Endothelial cell (in vitro differentiated cells): ENCODE measurements around the gene B4GALT2. TPM values are rescaled to one million over a fixed set of nuclear protein-coding genes. Genes with fewer than 3 reads are reported as not detected.

Experiments used
- DNase-seq: peaks from one replicate; pipeline ENCODE4 v3.0.0; 2021; ENCODE audit warnings: low spot score
- H3K27ac Mint-ChIP-seq: one replicate; pipeline ENCODE4 v1.8.0; 2021; ENCODE audit warnings: mixed read lengths, inconsistent platforms; ENCODE audit not compliant: unreplicated experiment
- H3K27me3 Mint-ChIP-seq: one replicate; pipeline ENCODE4 v1.8.0; 2021; ENCODE audit warnings: mild to moderate bottlenecking, moderate library complexity, mixed read lengths, inconsistent platforms; ENCODE audit not compliant: unreplicated experiment
- H3K36me3 Mint-ChIP-seq: one replicate; pipeline ENCODE4 v1.8.0; 2021; ENCODE audit warnings: mild to moderate bottlenecking, low read depth, mixed read lengths, inconsistent platforms; ENCODE audit not compliant: unreplicated experiment
- H3K4me1 Mint-ChIP-seq: one replicate; pipeline ENCODE4 v1.8.0; 2021; ENCODE audit warnings: mild to moderate bottlenecking, mixed read lengths, inconsistent platforms; ENCODE audit not compliant: unreplicated experiment
- H3K4me3 Mint-ChIP-seq: one replicate; pipeline ENCODE4 v1.8.0; 2021; ENCODE audit warnings: mild to moderate bottlenecking, mixed read lengths, inconsistent platforms; ENCODE audit not compliant: unreplicated experiment
- H3K9me3 Mint-ChIP-seq: one replicate; pipeline ENCODE4 v1.8.0; 2021; ENCODE audit warnings: mixed read lengths, inconsistent platforms; ENCODE audit not compliant: unreplicated experiment
- total RNA-seq: library from RNA; stranded (reverse); fragmentation: NEBNext Ultra II Directional; extraction: Animal tissue kit (Norgen Biotek cat#: 25700); gene quantifications from one replicate; pipeline ENCODE4 v1.2.1, GENCODE V29; 2021; ENCODE audit not compliant: unreplicated experiment
- TF ChIP-seq, protein P1 (sequence below): fragments of 200-600 bp; sonication (generic); IDR thresholded peaks from one replicate; pipeline ENCODE4 v1.5.0; 2021; ENCODE audit warnings: antibody characterized with exemption; ENCODE audit not compliant: unreplicated experiment

Gene B4GALT2
- total RNA-seq, 1 donor from 2014 or later, result 35.4 TPM

DNA sequence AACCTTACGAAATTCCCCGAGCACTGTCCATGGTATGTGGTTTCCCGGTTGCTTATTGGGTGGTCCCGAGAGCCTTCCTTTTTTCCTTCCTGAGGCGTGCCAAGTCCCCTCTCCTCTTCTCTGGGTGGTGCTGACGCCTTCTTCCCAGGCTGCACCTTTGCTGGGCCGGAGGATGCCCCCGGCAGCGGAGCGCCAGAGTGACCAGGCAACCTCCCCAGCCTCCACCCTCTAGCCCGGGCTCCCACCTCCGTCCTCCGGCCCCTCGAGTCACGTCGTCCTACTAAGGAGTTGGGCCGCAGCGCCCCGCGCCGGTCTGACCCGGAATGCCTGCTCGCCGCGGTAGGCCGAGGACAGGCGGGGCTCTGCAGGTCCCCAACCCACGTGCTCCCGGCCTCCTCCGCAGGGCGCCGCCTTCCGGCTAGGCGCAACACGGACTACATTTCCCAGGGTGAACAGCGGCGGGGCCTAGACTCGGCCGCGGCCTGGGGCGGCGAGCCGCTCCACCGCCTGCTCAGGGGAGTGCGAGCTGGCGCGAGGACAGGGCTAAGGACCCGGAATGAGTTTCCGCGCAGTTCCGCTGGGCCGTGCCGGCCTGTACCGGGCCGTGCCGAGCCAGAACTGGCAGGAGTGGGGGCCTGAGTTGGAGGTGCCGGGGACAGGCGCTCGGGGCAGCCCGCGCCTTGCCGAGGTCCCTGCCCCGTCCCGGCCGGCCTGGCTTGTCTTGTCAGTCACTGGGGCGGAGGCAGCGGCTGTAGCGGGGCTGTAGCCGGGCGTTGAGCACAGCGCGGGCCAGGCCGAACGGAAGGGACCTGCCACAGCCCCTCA is 32.6 kb upstream of the B4GALT2 start, which contains the start of gene IPO13:
Gene IPO13, plus strand, starts transcription at position 715 of the 825 bp plus-strand sequence. CDS start 651 bp downstream, outside the sequence.
- peaks cover 7% of the 10 kb centered on the region for H3K27me3 Mint-ChIP-seq
- H3K36me3 Mint-ChIP-seq, result peaks cover 5% of the 10 kb centered on the region
- H3K4me3 Mint-ChIP-seq, result peak within 1 kb of the TSS; percentile 94

DNA sequence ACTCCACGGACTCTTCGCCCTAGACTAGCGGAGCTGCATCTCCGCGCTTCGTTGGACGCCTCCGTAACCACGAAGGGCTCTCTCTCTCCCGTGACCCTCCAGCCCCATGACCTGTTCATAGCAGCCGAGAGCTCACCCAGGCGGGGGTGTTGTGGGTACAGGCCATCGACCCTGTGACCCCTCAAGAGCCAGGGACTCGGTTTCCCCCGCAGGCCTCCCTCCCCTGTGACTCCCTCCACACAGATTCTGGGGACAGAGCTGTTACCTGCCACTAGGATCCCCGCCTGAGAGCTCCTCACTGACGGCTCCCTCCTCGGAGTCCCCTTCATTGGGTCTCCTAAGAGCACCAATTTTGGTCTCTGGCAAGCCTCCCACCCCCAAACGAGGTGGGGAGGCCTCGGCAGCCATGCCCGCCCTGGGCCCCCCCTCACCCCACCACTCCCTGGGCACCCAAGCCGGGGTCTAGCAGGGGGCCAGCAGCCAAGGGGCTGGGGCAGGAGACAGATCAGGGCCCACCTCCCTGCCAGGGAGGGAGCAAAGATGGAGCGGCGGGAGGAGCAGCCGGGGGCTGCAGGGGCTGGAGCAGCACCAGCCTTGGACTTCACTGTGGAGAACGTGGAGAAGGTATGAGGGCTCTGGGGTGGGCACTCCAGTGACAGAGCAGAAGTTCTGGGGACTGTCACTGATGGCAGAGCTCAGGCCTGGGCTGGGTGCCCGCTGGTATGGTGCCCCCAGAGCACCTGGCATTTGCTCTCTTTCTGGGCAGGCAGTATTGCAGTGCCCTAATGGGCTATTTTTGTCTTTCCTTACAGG is 31.7 kb upstream of the B4GALT2 start:
- Mint-ChIP-seq H3K4me3 (peak overlapping the region; percentile 94), H3K4me1 (peaks cover 12% of the 10 kb centered on the region), H3K9me3 (no peaks in the 10 kb centered on the region), H3K27me3 (peaks cover 7% of the 10 kb centered on the region), H3K27ac (peak overlapping the region; percentile 72), H3K36me3 (peaks cover 5% of the 10 kb centered on the region)
- no peak for DNase-seq
- TF ChIP-seq, protein P1, sequence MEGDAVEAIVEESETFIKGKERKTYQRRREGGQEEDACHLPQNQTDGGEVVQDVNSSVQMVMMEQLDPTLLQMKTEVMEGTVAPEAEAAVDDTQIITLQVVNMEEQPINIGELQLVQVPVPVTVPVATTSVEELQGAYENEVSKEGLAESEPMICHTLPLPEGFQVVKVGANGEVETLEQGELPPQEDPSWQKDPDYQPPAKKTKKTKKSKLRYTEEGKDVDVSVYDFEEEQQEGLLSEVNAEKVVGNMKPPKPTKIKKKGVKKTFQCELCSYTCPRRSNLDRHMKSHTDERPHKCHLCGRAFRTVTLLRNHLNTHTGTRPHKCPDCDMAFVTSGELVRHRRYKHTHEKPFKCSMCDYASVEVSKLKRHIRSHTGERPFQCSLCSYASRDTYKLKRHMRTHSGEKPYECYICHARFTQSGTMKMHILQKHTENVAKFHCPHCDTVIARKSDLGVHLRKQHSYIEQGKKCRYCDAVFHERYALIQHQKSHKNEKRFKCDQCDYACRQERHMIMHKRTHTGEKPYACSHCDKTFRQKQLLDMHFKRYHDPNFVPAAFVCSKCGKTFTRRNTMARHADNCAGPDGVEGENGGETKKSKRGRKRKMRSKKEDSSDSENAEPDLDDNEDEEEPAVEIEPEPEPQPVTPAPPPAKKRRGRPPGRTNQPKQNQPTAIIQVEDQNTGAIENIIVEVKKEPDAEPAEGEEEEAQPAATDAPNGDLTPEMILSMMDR, result no peak

More for the DNA sequence above, 32.6 kb upstream of the B4GALT2 start, which contains the start of gene IPO13:
- Mint-ChIP-seq H3K27ac (peak within 1 kb of the TSS; percentile 74), H3K4me1 (peaks cover 16% of the 10 kb centered on the region), H3K9me3 (no peaks in the 10 kb centered on the region)
- peak; percentile 98 for DNase-seq
- TF ChIP-seq, protein P1, result peak; percentile 84

DNA sequence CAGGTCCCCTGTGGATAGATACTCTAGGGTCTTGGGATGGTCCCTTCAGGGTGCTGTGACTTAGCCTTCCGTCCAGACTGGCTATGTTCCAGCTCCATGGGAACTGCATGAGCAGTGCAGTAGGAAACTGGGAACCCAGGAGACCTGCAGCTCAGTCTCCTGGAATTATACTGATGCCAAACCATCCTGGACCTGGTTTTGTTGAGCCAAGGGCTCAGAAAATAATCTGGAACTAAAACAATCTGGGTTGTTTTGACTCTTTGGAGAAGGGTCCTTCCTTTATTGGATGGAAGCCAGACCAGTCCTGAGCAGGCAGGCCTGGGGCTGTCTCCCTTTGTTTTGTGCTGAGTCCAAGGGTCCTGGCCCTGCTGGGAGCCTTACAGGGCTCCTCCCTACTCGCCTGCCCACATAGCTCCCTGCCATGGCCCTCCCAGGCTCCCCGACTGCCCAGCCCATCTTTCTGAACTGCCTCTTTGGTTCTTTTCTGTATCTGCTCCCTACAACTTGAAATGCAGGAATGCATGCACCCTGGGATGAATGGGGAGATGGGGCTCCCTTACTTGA is 31.1 kb upstream of the B4GALT2 start:
- Mint-ChIP-seq H3K27ac (no peak overlapping the region), H3K4me1 (peaks cover 6% of the 10 kb centered on the region), H3K9me3 (no peaks in the 10 kb centered on the region), H3K27me3 (peaks cover 7% of the 10 kb centered on the region), H3K4me3 (peak overlapping the region; percentile 86), H3K36me3 (peaks cover 5% of the 10 kb centered on the region)
- no peak for DNase-seq
- TF ChIP-seq, protein P1, result no peak

DNA sequence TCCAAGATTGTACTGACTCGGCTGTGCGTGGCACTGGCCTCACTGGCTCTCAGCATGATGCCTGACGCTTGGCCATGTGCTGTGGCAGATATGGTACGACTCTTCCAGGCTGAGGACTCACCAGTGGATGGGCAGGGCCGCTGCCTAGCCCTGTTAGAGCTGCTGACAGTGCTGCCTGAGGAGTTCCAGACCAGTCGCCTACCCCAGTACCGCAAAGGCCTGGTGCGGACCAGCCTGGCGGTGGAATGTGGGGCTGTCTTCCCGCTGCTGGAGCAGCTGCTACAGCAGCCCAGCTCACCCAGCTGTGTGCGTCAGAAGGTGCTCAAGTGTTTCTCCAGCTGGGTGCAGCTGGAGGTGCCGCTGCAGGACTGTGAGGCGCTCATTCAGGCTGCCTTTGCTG is 29.3 kb upstream of the B4GALT2 start:
- H3K4me1 Mint-ChIP-seq, result peaks cover 7% of the 10 kb centered on the region
- H3K9me3 Mint-ChIP-seq, result no peaks in the 10 kb centered on the region
- H3K36me3 Mint-ChIP-seq, result peaks cover 5% of the 10 kb centered on the region
- H3K27me3 Mint-ChIP-seq, result peaks cover 7% of the 10 kb centered on the region
- TF ChIP-seq, protein P1, result no peak
- no peak overlapping the region for H3K27ac Mint-ChIP-seq
- H3K4me3 Mint-ChIP-seq, result peak overlapping the region; percentile 39
- DNase-seq, result no peak
